ENCODE measurements around the gene DGLUCY.

DGLUCY gene

DNA sequence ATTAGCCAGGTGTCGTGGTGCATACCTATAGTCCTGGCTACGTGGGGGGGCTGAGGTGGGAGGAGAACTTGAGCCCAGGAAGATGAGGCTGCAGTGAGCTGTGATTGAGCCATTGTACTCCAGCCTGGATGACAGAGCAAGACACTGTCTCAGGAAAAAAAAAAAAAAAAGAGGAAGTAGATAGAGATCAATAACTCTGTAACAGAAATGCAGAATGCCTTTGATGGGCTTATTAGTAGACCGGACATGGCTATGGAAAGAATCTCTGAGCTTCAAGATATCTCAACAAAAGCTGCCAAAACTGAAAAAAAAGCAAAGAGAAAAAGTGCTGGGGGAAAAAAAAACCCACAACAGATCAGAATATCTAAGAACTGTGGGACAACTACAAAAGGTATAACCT, 93.1 kb downstream of the DGLUCY start:
- DNase-seq (ENCODE audit: low read depth): no peak
- TF ChIP-seq CTCF (IDR thresholded peaks at IDR 0.05; ENCODE audit: insufficient read depth, low read depth, low read length, missing control alignments): no peak
- no peak overlapping the region for H3K4me3 ChIP-seq (ENCODE audit: low read length)

DNA sequence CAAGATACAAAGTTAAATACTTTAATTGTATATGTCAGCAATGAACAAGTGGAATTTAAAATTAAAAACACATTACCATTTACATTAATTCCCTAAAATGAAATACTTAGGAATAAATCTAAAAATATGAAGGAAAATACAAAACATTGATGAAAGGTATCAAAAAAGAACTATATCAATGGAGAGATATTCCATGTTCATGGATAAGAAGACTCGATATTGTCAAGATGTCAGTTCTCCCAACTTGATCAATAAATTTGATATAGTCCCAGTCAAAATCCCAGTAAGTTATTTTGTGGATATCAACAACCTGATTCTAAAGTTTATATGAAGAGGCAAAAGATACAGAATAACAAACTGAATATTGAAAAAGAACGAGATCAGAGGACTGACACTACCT, 97.1 kb downstream of the DGLUCY start:
- no peak overlapping the region for H3K4me3 ChIP-seq (ENCODE audit: low read length)
- TF ChIP-seq CTCF (IDR thresholded peaks at IDR 0.05; ENCODE audit: insufficient read depth, low read depth, low read length, missing control alignments): no peak
- no peak for DNase-seq (ENCODE audit: low read depth)

DNA sequence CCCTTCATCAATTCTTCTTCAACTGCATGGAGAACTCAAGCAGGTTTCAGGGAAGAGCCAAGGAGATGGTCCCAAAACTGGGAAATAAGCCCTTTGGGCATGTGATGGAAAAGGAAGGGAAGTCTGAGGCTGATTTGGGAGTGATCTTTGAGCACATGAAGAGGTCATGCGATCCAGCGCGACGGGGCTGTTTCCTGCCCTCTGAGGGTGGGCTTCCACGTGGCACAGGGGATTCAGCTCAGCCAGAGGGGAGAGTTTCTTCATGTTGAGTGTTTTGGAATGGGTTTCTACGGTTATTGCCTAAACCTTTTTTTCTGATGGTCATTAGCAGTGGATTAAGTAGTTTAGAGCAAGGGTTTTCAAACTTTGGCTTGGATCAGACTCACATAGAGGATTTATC, 100.4 kb downstream of the DGLUCY start:
- DNase-seq (ENCODE audit: low read depth): no peak
- no peak for TF ChIP-seq CTCF (IDR thresholded peaks at IDR 0.05; ENCODE audit: insufficient read depth, low read depth, low read length, missing control alignments)
- no peak overlapping the region for H3K4me3 ChIP-seq (ENCODE audit: low read length)

DNA sequence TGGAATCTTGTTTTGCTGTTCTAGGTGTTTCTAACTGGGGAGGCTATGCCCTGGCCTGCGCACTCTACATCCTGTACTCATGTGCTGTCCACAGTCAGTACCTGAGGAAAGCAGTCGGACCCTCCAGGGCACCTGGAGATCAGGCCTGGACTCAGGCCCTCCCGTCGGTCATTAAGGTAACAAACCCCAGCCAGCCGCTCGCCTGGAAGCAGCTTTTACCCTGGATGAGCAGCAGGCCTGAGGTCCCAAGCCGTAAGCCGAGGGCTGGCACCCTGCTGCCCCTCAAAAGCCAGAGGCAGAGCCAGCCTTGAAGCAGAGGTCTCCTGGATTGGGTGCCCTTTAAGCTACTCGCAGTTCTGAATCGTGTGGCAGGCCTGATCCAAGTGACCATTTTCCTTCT, 101.5 kb downstream of the DGLUCY start:
- no peak for DNase-seq (ENCODE audit: low read depth)
- no peak overlapping the region for H3K4me3 ChIP-seq (ENCODE audit: low read length)
- no peak for TF ChIP-seq CTCF (IDR thresholded peaks at IDR 0.05; ENCODE audit: insufficient read depth, low read depth, low read length, missing control alignments)

GRCh38 chr14:91216731-91217226, 102.9 kb downstream of the DGLUCY start:
- no peak overlapping the region for H3K4me3 ChIP-seq (ENCODE audit: low read length)
- TF ChIP-seq CTCF (IDR thresholded peaks at IDR 0.05; ENCODE audit: insufficient read depth, low read depth, low read length, missing control alignments): no peak
- DNase-seq (ENCODE audit: low read depth): no peak

DNA sequence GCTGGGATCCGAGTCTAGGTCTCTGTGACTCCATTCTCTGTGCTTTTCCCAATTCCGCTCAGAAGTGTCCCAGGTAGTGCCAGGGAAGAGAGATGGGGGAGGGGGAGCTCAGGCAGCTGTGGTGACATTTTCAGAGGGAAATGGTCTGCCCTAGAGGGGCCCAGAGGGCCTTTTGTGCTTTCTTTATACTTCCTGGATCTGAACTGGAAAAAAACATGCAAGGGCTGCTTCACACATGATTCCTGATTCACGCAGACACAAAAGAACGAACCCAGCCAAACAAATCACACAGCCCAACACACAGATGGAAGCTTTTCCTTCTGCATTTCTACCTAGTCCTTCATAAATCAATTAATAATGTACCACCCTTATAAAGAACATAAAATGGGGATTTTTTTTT, 104.1 kb downstream of the DGLUCY start:
- DNase-seq (ENCODE audit: low read depth): no peak
- H3K4me3 ChIP-seq (ENCODE audit: low read length): no peak overlapping the region
- TF ChIP-seq CTCF (IDR thresholded peaks at IDR 0.05; ENCODE audit: insufficient read depth, low read depth, low read length, missing control alignments): no peak

DNA sequence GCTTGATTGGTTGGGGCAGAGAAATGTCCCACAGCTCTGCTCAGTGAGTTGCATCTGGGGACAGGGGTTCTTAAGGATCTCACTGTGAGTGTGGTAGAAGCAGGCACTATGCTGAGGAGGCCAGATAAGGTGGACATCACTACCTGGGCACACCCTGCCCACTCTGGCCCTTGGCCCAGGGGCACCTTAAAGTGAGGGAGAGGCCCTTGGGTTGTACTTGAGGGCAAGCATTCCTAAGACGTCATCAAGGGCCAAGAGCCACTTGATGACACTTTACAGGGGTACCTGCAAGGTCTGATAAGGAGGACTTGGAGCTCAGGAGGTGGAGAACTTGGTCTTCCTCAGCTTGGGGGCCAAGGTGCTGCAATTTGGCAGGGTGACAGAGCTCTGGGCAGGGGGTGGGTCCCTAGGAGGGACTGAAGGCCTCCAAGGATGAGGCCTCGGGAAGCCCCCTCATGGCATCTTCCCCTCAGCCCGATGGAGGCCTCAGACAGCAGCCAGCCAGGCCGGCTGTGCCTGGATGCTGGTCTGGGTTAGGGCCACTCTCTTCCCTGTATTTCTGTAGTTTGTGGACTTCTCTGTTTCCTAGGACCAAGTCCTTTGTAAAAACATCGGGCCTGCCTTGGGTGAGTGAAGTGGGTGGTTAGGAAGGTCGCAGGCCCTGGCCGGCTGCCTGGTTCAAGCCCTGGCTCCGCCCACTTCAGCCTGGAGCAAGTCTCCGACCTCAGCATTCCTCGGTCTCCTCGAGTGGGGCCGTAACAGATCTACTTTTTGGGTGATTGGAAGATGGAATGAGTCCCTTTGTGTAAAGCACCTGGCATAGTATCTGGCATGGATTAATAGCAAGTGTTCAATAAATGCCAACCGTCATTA, 105.9 kb downstream of the DGLUCY start:
- DNase-seq (ENCODE audit: low read depth): no peak
- no peak for TF ChIP-seq CTCF (IDR thresholded peaks at IDR 0.05; ENCODE audit: insufficient read depth, low read depth, low read length, missing control alignments)
- no peak overlapping the region for H3K4me3 ChIP-seq (ENCODE audit: low read length)

All from epithelial cell of esophagus (primary cell).